IMR-90 (cell line): Measurements from ENCODE around the gene HIVEP1. TPM values are rescaled to one million over a fixed set of nuclear protein-coding genes. Genes with fewer than 3 reads are reported as not detected.

Experiments
- ATAC-seq: fragments of 200-7000 bp; cut with Tn5 transposase; 2 replicates; pipeline ENCODE4 v1.9.1; 2020; ENCODE audit warnings: low read depth, mild to moderate bottlenecking, moderate library complexity
- BruUV-seq: library from RNA; stranded (reverse); fragments of 400-500 nt; replicated peaks from 2 replicates; lab custom pipeline; 2021; lab: Mats Ljungman, UMichigan
- CTCF ChIA-PET: fragments of 300-600 bp; formaldehyde crosslinking; extraction: SDS; loops from one replicate; lab custom pipeline; 2021; ENCODE audit warnings: antibody characterized with exemption; lab: Yijun Ruan, JAX
- POLR2A ChIA-PET: fragments of 300-600 bp; sonication (Branson Sonifier 250); formaldehyde crosslinking; loops from one replicate; lab custom pipeline; 2022; ENCODE audit warnings: antibody characterized with exemption; ENCODE audit not compliant: unreplicated experiment; lab: Charles Lee
- DNase-seq: peaks from one replicate; pipeline ENCODE4 v3.0.0; 2013
- H2AFZ ChIP-seq: replicated peaks from 2 replicates; pipeline ENCODE3; 2013; ENCODE audit warnings: low read length, mild to moderate bottlenecking; ENCODE audit not compliant: poor library complexity
- H2AK5ac ChIP-seq: 2 replicates; pipeline ENCODE4 v1.6.1; 2013; ENCODE audit warnings: low read depth, low read length, inconsistent platforms
- H2AK9ac ChIP-seq: replicated peaks from 2 replicates; pipeline ENCODE3; 2013; ENCODE audit warnings: mild to moderate bottlenecking, low read depth, low read length, moderate library complexity; ENCODE audit not compliant: poor library complexity
- H2BK120ac ChIP-seq: 2 replicates; pipeline ENCODE4 v1.6.1; 2013; ENCODE audit warnings: low read depth, low read length, inconsistent platforms
- H2BK15ac ChIP-seq: 3 replicates; pipeline ENCODE4 v1.6.1; 2013; ENCODE audit warnings: low read depth, low read length, inconsistent platforms
- H2BK20ac ChIP-seq: 2 replicates; pipeline ENCODE4 v1.6.1; 2013; ENCODE audit warnings: low read depth, mild to moderate bottlenecking, inconsistent platforms, low read length, moderate library complexity
- H2BK5ac ChIP-seq: 2 replicates; pipeline ENCODE4 v1.6.1; 2013; ENCODE audit warnings: mild to moderate bottlenecking, low read depth, low read length, inconsistent platforms; ENCODE audit not compliant: poor library complexity, severe bottlenecking
- H3K14ac ChIP-seq: replicated peaks from 2 replicates; pipeline ENCODE4 v1.6.1; 2013; ENCODE audit warnings: low read depth, low read length, inconsistent platforms
- H3K18ac ChIP-seq: 2 replicates; pipeline ENCODE4 v1.6.1; 2013; ENCODE audit warnings: low read depth, low read length, control low read depth
- H3K23ac ChIP-seq: 2 replicates; pipeline ENCODE4 v1.6.1; 2013; ENCODE audit warnings: low read depth, low read length, inconsistent platforms
- H3K27ac ChIP-seq: 2 replicates; pipeline ENCODE4 v1.5.1; 2013; ENCODE audit warnings: mild to moderate bottlenecking, control low read depth, low read length; ENCODE audit not compliant: insufficient read depth
- H3K27me3 ChIP-seq: 2 replicates; pipeline ENCODE4 v1.6.1; 2013; ENCODE audit warnings: low read length; ENCODE audit not compliant: control insufficient read depth, insufficient read depth
- H3K36me3 ChIP-seq: 2 replicates; pipeline ENCODE4 v1.6.1; 2013; ENCODE audit warnings: low read length, mixed read lengths; ENCODE audit not compliant: control insufficient read depth, insufficient read depth
- H3K4ac ChIP-seq: 2 replicates; pipeline ENCODE4 v1.6.1; 2013; ENCODE audit warnings: low read depth, low read length, inconsistent platforms
- H3K4me1 ChIP-seq: 2 replicates; pipeline ENCODE4 v1.6.1; 2013; ENCODE audit warnings: low read length, mixed read lengths; ENCODE audit not compliant: control insufficient read depth, insufficient read depth
- H3K4me2 ChIP-seq: 2 replicates; pipeline ENCODE4 v1.6.1; 2013; ENCODE audit warnings: low read depth, mild to moderate bottlenecking, control low read depth, low read length, moderate library complexity
- H3K4me3 ChIP-seq: 2 replicates; pipeline ENCODE4 v1.5.1; 2013; ENCODE audit warnings: low read depth, mild to moderate bottlenecking, control low read depth, low read length, moderate library complexity; ENCODE audit not compliant: insufficient read depth
- H3K56ac ChIP-seq: 2 replicates; pipeline ENCODE4 v1.6.1; 2013; ENCODE audit warnings: low read length, inconsistent platforms; ENCODE audit not compliant: insufficient read depth; ENCODE audit errors: extremely low read depth
- H3K79me1 ChIP-seq, 2 experiments: 2 replicates each; pipeline ENCODE4 v1.6.1; 2013; ENCODE audit warnings: low read length in 2 of 2, inconsistent platforms in 1 of 2, low read depth in 1 of 2
- H3K9ac ChIP-seq: 2 replicates; pipeline ENCODE4 v1.6.1; 2013; ENCODE audit warnings: low read depth, low read length, control low read depth
- H3K9me1 ChIP-seq: 2 replicates; pipeline ENCODE4 v1.6.1; 2013; ENCODE audit warnings: low read length, inconsistent platforms; ENCODE audit not compliant: insufficient read depth
- H3K9me3 ChIP-seq: 2 replicates; pipeline ENCODE4 v1.6.1; 2013; ENCODE audit warnings: low read length; ENCODE audit not compliant: control insufficient read depth, insufficient read depth
- H4K20me1 ChIP-seq: 2 replicates; pipeline ENCODE4 v1.6.1; 2013; ENCODE audit warnings: low read length, inconsistent platforms; ENCODE audit not compliant: insufficient read depth
- H4K5ac ChIP-seq: 2 replicates; pipeline ENCODE4 v1.6.1; 2013; ENCODE audit warnings: mild to moderate bottlenecking, low read depth, low read length, control low read depth
- H4K8ac ChIP-seq, 2 experiments: 2 replicates each; pipeline ENCODE4 v1.6.1; 2013; ENCODE audit warnings: low read depth in 2 of 2, low read length in 2 of 2, control low read depth in 1 of 2, inconsistent platforms in 1 of 2
- H4K91ac ChIP-seq: 2 replicates; pipeline ENCODE4 v1.6.1; 2013; ENCODE audit warnings: low read depth, low read length, inconsistent platforms; ENCODE audit not compliant: insufficient read depth
- CEBPB ChIP-seq: IDR thresholded peaks from 2 replicates; pipeline ENCODE4 v1.6.1; 2012; ENCODE audit warnings: low read depth, low read length, improper control_type of control experiment
- CHD1 ChIP-seq: IDR thresholded peaks from 2 replicates; pipeline ENCODE4 v1.6.1; 2012; ENCODE audit warnings: low read depth, low read length, improper control_type of control experiment
- CTCF ChIP-seq: conservative IDR thresholded peaks from 2 replicates; pipeline ENCODE4 v1.5.1; 2012; ENCODE audit warnings: mild to moderate bottlenecking, low read depth, low read length, improper control_type of control experiment
- ELK1 ChIP-seq: fragments of 150-350 bp; IDR thresholded peaks from 2 replicates; pipeline ENCODE4 v1.6.1; 2016; ENCODE audit warnings: low read depth, mild to moderate bottlenecking, low read length, moderate library complexity, borderline replicate concordance
- MAZ ChIP-seq: IDR thresholded peaks from 2 replicates; pipeline ENCODE4 v1.6.1; 2012; ENCODE audit warnings: low read depth, mild to moderate bottlenecking, low read length, improper control_type of control experiment, moderate library complexity, borderline replicate concordance
- MXI1 ChIP-seq: IDR thresholded peaks from 2 replicates; pipeline ENCODE4 v1.6.1; 2012; ENCODE audit warnings: low read depth, mild to moderate bottlenecking, low read length, moderate library complexity, borderline replicate concordance
- NFE2L2 ChIP-seq: fragments of 150-350 bp; IDR thresholded peaks from 2 replicates; pipeline ENCODE4 v1.6.1; 2016; ENCODE audit warnings: low read depth, mild to moderate bottlenecking, low read length
- POLR2A ChIP-seq: IDR thresholded peaks from 2 replicates; pipeline ENCODE4 v1.6.1; 2012; ENCODE audit warnings: mild to moderate bottlenecking, low read depth, low read length
- RFX5 ChIP-seq: IDR thresholded peaks from 2 replicates; pipeline ENCODE4 v1.8.0; 2012; ENCODE audit warnings: low read depth, mild to moderate bottlenecking, low read length, moderate library complexity
- WGBS, 2 experiments: methylation state at CpG; one replicate each; pipeline versions ENCODE4 v1.1.5 to v1.1.7; 2013; ENCODE audit warnings: missing lambda C conversion rate in 2 of 2; ENCODE audit not compliant: insufficient read length in 1 of 2; ENCODE audit errors: extremely low coverage in 2 of 2; 5-methylcytosine and 5-hydroxymethylcytosine counted together
- dilution Hi-C: fragments of 300-500 bp; cut with HindIII; formaldehyde crosslinking; loops from one replicate; pipeline ENCODE4 v1.14.3; 2018; ENCODE audit warnings: low sequenced_read_pairs; ENCODE audit not compliant: unreplicated experiment
- in situ Hi-C: fragments of 300-500 bp; cut with MboI; formaldehyde crosslinking; loops from 3 replicates; pipeline ENCODE4 v1.14.3; 2019; ENCODE audit warnings: low sequenced_read_pairs, inconsistent platforms, mixed read lengths
- intact Hi-C: fragments of 100-400 bp; cut with micrococcal nuclease; formaldehyde crosslinking; loops from 2 replicates; pipeline ENCODE4 v1.10.0; 2022
- polyA plus RNA-seq, 3 experiments: library from polyadenylated mRNA; depleted of rRNA; stranded (reverse); fragments of >200 nt; gene quantifications; 2 replicates each; pipeline ENCODE4 v1.2.3, GENCODE V29; 2012; ENCODE audit warnings: low replicate concordance in 1 of 3
- total RNA-seq: library from RNA; depleted of rRNA; stranded (reverse); fragments of >200 nt; gene quantifications from 2 replicates; pipeline ENCODE4 v1.2.3, GENCODE V29; 2012

HIVEP1 gene
- total and polyA plus RNA-seq, 2 of the 4 experiments (the other 2 are of a cell fraction), result 13.0 to 17.2 TPM

GRCh38 chr6:11965499-11965898, 46.6 kb upstream of the HIVEP1 start:
- no peaks in the 10 kb centered on the region for H3K79me1 ChIP-seq
- in situ Hi-C loops (no loop called here), dilution Hi-C loops (no loop called here), intact Hi-C loops (no loop called here)
- H3K23ac ChIP-seq, result no peak overlapping the region
- no peak overlapping the region for H3K4me3 ChIP-seq
- no peaks in the 10 kb centered on the region for H3K36me3 ChIP-seq
- no peak overlapping the region for H2BK120ac ChIP-seq
- no peak overlapping the region for H4K91ac ChIP-seq
- TF ChIP-seq MXI1, result no peak
- no peak for TF ChIP-seq CEBPB
- no peak for TF ChIP-seq CHD1
- TF ChIP-seq NFE2L2, result no peak
- TF ChIP-seq RFX5, result no peak
- TF ChIP-seq CTCF, result no peak
- TF ChIP-seq POLR2A, result no peak
- no peak for TF ChIP-seq ELK1
- TF ChIP-seq MAZ, result no peak
- no peaks in the 10 kb centered on the region for H4K20me1 ChIP-seq
- H3K4me2 ChIP-seq, result no peak overlapping the region
- POLR2A ChIA-PET, result no interaction called here
- H3K9me3 ChIP-seq, result no peaks in the 10 kb centered on the region
- peaks cover 4% of the 10 kb centered on the region; the same call in 1 of the 2 replicates for H3K9me1 ChIP-seq
- H3K56ac ChIP-seq, result no peak overlapping the region
- DNase-seq (no peak), ATAC-seq (no peak)
- no peak overlapping the region for H2AK9ac ChIP-seq
- no peak overlapping the region for H2BK5ac ChIP-seq
- H2AK5ac ChIP-seq, result no peak overlapping the region
- no peak overlapping the region for H3K4ac ChIP-seq
- no peak overlapping the region for H4K8ac ChIP-seq
- H3K18ac ChIP-seq, result no peak overlapping the region
- WGBS, 2 experiments, result 100% methylated on average over 1 of the region's 2 CpGs; no CpG with 5 or more reads in 1 of the 2 experiments
- peak overlapping the region; percentile 8 for H2AFZ ChIP-seq
- CTCF ChIA-PET, result no interaction called here
- H3K4me1 ChIP-seq, result peaks cover 5% of the 10 kb centered on the region
- H3K9ac ChIP-seq, result no peak overlapping the region
- BruUV-seq, result no TSS peak
- no peak overlapping the region for H3K14ac ChIP-seq
- H2BK20ac ChIP-seq, result no peak overlapping the region
- H2BK15ac ChIP-seq, result no peak overlapping the region
- H3K27me3 ChIP-seq, result no peaks in the 10 kb centered on the region
- H3K27ac ChIP-seq, result no peak overlapping the region
- H4K5ac ChIP-seq, result no peak overlapping the region
